Activated T-helper 1 cell treated with anti-CD3 and anti-CD28 coated beads, Interleukin-12 subunit alpha, Interleukin-12 subunit beta, Interleukin-2, Interleukin-4 antibody, amounts not matched to agents 30 ng/mL and 10 ng/mL and 1 ng/mL, durations not matched to agents 14 hours and 24 hours and 36 hours (primary cell): ENCODE measurements around the gene TRABD2B. TPM values are rescaled to one million over a fixed set of nuclear protein-coding genes. Genes with fewer than 3 reads are reported as not detected.

ENCODE experiments used
- DNase-seq: peaks from one replicate; pipeline ENCODE4 v3.0.0; 2021; ENCODE audit warnings: low spot score
- H3K27ac Mint-ChIP-seq: one replicate; pipeline ENCODE4 v1.8.0; 2021; ENCODE audit warnings: mild to moderate bottlenecking, mixed read lengths
- H3K27me3 Mint-ChIP-seq: one replicate; pipeline ENCODE4 v1.8.0; 2022; ENCODE audit warnings: mild to moderate bottlenecking, moderate library complexity, mixed read lengths; ENCODE audit not compliant: insufficient read depth
- H3K36me3 Mint-ChIP-seq: one replicate; pipeline ENCODE4 v1.8.0; 2021; ENCODE audit warnings: low read depth, mixed read lengths
- H3K4me1 Mint-ChIP-seq: one replicate; pipeline ENCODE4 v1.8.0; 2021; ENCODE audit warnings: low read depth, mixed read lengths
- H3K4me3 Mint-ChIP-seq: one replicate; pipeline ENCODE4 v1.8.0; 2021; ENCODE audit warnings: mild to moderate bottlenecking, moderate library complexity, mixed read lengths
- H3K9me3 Mint-ChIP-seq: one replicate; pipeline ENCODE4 v1.8.0; 2021; ENCODE audit warnings: mixed read lengths
- intact Hi-C: fragments of 100-400 bp; cut with micrococcal nuclease; formaldehyde crosslinking; loops from one replicate; pipeline ENCODE4 v1.15.1; 2024
- total RNA-seq: library from RNA; stranded (reverse); gene quantifications from 2 replicates; pipeline ENCODE4 v1.2.3, GENCODE V29; 2022

The TRABD2B gene
- total RNA-seq, 1 donor from 2014 or later, result not detected

DNA sequence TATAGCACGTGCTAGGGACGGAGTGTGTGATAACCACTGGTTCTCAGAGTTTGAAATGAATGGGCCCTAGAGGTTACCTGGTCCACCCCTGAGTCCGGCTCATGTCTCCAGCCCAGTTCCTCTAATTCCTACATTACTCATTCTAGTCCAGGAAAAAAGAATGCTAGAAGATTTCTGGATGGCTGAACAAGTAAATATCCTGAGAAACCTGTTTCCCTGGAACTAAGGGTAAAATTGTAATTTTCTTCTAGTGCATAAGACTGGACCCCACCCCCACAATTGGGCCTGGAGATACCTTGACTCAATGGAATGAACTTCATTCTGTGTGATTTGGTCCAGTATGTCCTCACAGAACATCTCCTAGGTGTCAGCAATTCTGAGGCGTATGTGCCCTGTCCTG is 208.4 kb downstream of the TRABD2B start:
- no peaks in the 10 kb centered on the region for H3K4me1 Mint-ChIP-seq
- H3K4me3 Mint-ChIP-seq, result no peak overlapping the region
- H3K36me3 Mint-ChIP-seq, result no peaks in the 10 kb centered on the region
- intact Hi-C loops, result no loop called here
- H3K9me3 Mint-ChIP-seq, result no peaks in the 10 kb centered on the region
- DNase-seq, result no peak
- H3K27me3 Mint-ChIP-seq, result no peaks in the 10 kb centered on the region
- H3K27ac Mint-ChIP-seq, result no peak overlapping the region

- no peaks in the 10 kb centered on the region for H3K27me3 Mint-ChIP-seq
- DNase-seq, result no peak
- no peaks in the 10 kb centered on the region for H3K36me3 Mint-ChIP-seq
- no peaks in the 10 kb centered on the region for H3K4me1 Mint-ChIP-seq
- H3K9me3 Mint-ChIP-seq, result no peaks in the 10 kb centered on the region
- intact Hi-C loops, result no loop called here
- no peak overlapping the region for H3K27ac Mint-ChIP-seq
- H3K4me3 Mint-ChIP-seq, result no peak overlapping the region
Measured at GRCh38 chr1:47787560-47787959, 209.6 kb downstream of the TRABD2B start.

DNA sequence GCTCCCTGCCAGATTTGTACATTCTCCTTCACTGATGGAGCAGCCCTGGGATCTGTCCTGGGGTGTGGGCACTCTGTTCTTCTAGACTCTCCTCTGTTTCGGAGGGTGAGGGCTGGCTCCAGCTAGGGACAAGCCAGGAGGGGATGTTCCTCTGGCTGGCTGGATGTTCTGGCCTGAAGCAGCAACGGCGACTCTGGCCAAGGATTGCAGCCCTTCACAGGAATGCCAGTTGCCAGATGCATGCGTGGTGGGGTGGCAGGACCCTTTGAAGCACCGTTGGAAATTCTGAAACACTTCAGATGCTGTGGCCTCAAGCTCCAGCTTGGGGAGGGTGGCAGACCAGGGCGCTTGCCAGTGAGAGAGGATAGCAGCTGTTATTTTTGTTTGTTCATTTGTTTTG is 210.9 kb downstream of the TRABD2B start:
- H3K36me3 Mint-ChIP-seq, result no peaks in the 10 kb centered on the region
- H3K4me3 Mint-ChIP-seq, result no peak overlapping the region
- DNase-seq, result no peak
- no peaks in the 10 kb centered on the region for H3K4me1 Mint-ChIP-seq
- intact Hi-C loops, result no loop called here
- H3K27me3 Mint-ChIP-seq, result no peaks in the 10 kb centered on the region
- no peak overlapping the region for H3K27ac Mint-ChIP-seq
- no peaks in the 10 kb centered on the region for H3K9me3 Mint-ChIP-seq

DNA sequence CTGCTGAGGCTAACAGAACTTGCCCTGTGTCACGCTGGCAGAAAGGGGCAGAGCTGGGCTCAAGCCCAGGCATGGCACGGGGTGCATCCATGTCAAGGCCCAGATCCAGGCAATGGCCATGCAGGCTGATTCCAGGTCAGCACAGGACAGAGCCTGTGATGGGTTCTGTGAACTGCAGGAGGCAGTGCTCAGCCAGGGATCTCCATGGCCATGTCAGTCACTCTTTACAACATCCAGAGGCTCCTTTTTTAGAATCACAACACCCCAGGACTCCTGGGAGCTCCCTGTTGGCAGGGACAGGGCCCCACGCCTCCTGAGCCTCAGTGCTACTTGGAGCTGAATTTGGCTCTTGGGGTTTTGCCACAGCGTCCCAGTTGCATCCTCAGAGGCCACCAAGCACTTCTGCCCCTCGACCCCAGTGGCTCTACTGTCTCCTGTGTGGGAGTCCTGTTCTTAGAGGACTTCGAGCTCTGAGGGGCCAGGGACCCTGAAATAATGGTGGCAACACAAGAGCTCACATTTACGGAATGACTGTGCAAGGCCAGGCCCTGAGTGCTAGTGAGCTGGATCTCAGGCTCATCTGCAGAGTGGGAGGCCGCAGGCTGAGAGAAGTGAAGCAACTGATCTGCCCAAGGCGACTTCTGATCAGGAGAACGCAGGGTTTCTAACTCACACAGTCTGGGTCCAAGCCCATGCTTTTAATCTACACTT is 211.5 kb downstream of the TRABD2B start:
- no peak overlapping the region for H3K27ac Mint-ChIP-seq
- no peak for DNase-seq
- no peaks in the 10 kb centered on the region for H3K4me1 Mint-ChIP-seq
- H3K36me3 Mint-ChIP-seq, result no peaks in the 10 kb centered on the region
- no peak overlapping the region for H3K4me3 Mint-ChIP-seq
- no peaks in the 10 kb centered on the region for H3K27me3 Mint-ChIP-seq
- intact Hi-C loops, result no loop called here
- no peaks in the 10 kb centered on the region for H3K9me3 Mint-ChIP-seq

GRCh38 chr1:47785118-47785517 is 212.1 kb downstream of the TRABD2B start:
- Mint-ChIP-seq H3K9me3 (no peaks in the 10 kb centered on the region), H3K36me3 (no peaks in the 10 kb centered on the region), H3K27ac (no peak overlapping the region), H3K4me3 (no peak overlapping the region), H3K4me1 (no peaks in the 10 kb centered on the region), H3K27me3 (no peaks in the 10 kb centered on the region)
- no peak for DNase-seq
- intact Hi-C loops, result no loop called here

DNA sequence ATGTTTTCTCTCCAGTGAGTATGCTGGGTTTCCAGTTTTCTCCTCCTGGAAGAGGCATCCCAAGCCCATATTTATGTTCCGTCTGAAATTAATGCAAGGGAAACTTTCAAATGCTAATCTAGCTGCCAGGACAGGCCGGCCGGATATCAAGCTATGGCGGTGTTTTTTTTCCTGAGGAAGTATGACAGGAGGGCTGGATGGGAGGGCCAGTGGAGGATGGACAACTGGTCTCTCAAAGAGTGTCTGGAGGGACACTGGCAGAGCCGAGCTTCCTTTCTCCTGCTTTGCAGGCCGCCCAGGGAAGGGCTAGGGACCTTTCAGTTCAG is 212.7 kb downstream of the TRABD2B start:
- intact Hi-C loops, result no loop called here
- Mint-ChIP-seq H3K27me3 (no peaks in the 10 kb centered on the region), H3K4me1 (no peaks in the 10 kb centered on the region), H3K27ac (no peak overlapping the region), H3K4me3 (no peak overlapping the region), H3K9me3 (no peaks in the 10 kb centered on the region), H3K36me3 (no peaks in the 10 kb centered on the region)
- DNase-seq, result no peak

DNA sequence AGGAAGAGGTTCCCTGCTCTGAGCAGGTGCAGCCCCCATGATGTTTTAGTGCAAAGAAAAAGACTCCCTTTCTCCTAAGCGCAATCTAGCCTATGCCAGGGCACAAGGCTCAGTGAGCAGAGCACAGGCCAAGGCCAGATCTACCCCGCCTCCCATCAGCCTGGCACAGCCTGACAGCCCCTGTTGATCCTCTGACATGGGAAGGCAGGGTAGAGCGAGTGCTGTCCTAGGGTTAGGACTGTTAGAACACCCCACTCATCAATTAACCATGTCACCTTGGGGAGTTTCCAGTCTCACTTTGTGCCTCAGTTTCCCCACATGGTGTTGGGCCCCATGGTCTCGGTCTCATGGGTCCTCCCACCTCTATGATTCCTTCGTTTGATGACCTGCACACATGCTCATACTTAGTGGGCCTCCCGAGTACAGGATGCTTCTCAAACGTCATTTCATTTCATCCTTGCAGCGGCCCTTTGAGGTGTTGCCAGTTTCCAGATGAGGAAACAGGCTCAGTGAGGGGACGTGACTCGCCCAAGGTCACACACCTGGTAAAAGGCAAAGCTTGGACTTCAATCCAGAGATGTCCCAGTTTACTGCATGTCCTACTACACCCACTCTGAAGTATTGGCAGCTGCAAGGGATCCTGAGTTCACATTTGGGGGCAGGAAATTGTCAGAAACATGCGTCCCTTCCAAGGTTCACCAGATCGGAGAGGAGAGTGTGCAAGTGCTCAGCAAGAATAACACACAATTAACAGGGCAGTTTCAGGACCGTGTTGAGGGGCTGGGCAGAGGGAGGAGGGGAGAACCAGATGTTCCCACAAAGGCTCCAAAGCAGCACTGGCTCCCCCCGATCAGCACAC is 213.3 kb downstream of the TRABD2B start:
- H3K36me3 Mint-ChIP-seq, result no peaks in the 10 kb centered on the region
- no peaks in the 10 kb centered on the region for H3K4me1 Mint-ChIP-seq
- intact Hi-C loops, result no loop called here
- no peaks in the 10 kb centered on the region for H3K27me3 Mint-ChIP-seq
- no peak overlapping the region for H3K4me3 Mint-ChIP-seq
- H3K9me3 Mint-ChIP-seq, result no peaks in the 10 kb centered on the region
- DNase-seq, result no peak
- H3K27ac Mint-ChIP-seq, result no peak overlapping the region

- H3K27me3 Mint-ChIP-seq, result no peaks in the 10 kb centered on the region
- H3K36me3 Mint-ChIP-seq, result no peaks in the 10 kb centered on the region
- no peak overlapping the region for H3K4me3 Mint-ChIP-seq
- intact Hi-C loops, result no loop called here
- H3K9me3 Mint-ChIP-seq, result no peaks in the 10 kb centered on the region
- DNase-seq, result no peak
- no peaks in the 10 kb centered on the region for H3K4me1 Mint-ChIP-seq
- no peak overlapping the region for H3K27ac Mint-ChIP-seq
Measured at GRCh38 chr1:47782414-47783166, 214.6 kb downstream of the TRABD2B start.

- H3K9me3 Mint-ChIP-seq, result no peaks in the 10 kb centered on the region
- H3K4me1 Mint-ChIP-seq, result no peaks in the 10 kb centered on the region
- H3K27ac Mint-ChIP-seq, result no peak overlapping the region
- H3K36me3 Mint-ChIP-seq, result no peaks in the 10 kb centered on the region
- no peaks in the 10 kb centered on the region for H3K27me3 Mint-ChIP-seq
- intact Hi-C loops, result no loop called here
- no peak overlapping the region for H3K4me3 Mint-ChIP-seq
- DNase-seq, result no peak
Measured at GRCh38 chr1:47781171-47781959, 215.8 kb downstream of the TRABD2B start.

DNA sequence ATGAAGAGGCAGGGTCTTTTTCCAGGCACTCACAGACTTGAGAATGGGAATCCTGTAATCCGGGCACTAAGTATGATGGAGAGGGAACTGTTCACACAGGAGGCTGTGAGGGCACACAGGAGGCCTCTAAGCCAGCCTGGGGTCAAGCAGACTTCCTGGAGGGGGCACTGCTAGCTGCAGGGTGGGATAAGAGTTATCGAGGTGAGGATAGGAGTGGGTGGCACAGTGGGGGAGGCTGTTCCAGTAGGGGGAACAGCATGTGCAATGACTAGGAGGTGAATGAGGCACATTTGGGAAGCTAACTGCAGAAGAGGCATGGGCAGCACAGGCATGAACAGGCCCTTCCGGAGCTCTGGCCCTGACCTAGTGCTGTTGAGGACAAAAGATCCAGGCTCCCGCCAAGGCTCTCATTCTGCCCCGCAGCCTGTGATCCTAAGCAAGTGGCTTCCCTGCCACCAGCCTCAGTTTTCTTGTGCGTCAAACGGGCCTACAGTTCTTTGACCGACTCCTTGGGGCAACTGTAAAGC is 216.7 kb downstream of the TRABD2B start:
- no peaks in the 10 kb centered on the region for H3K4me1 Mint-ChIP-seq

DNA sequence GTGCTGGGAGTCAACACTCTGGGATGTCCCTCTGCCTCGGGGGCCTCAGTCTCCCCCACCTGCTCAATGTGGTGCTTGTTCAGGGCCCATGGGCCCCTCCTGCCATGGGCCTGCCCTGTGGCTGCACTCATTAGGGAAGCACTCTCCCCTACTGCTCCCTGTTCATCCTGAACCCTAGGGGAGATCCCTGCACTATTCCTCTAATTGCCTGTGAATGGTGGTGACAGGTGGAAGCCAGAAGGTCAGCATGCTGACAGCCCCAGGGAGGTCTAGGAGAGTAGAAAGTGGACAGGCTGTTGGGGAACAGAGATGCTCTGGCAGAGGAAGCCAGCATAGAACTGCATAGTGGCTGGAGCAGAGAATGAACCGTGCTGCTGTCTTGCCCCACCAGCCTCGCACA is 217.6 kb downstream of the TRABD2B start:
- no peak for DNase-seq
- no peaks in the 10 kb centered on the region for H3K36me3 Mint-ChIP-seq
- no peak overlapping the region for H3K27ac Mint-ChIP-seq
- H3K4me1 Mint-ChIP-seq, result no peaks in the 10 kb centered on the region
- H3K4me3 Mint-ChIP-seq, result no peak overlapping the region
- H3K27me3 Mint-ChIP-seq, result peaks cover 3% of the 10 kb centered on the region
- intact Hi-C loops, result no loop called here
- H3K9me3 Mint-ChIP-seq, result no peaks in the 10 kb centered on the region

More for the DNA sequence above, 216.7 kb downstream of the TRABD2B start:
- DNase-seq, result no peak
- H3K27ac Mint-ChIP-seq, result no peak overlapping the region
- no peaks in the 10 kb centered on the region for H3K36me3 Mint-ChIP-seq
- H3K9me3 Mint-ChIP-seq, result no peaks in the 10 kb centered on the region
- H3K4me3 Mint-ChIP-seq, result no peak overlapping the region
- intact Hi-C loops, result no loop called here
- H3K27me3 Mint-ChIP-seq, result no peaks in the 10 kb centered on the region

GRCh38 chr1:47778280-47778679 is 218.9 kb downstream of the TRABD2B start:
- Mint-ChIP-seq H3K9me3 (no peaks in the 10 kb centered on the region), H3K36me3 (no peaks in the 10 kb centered on the region), H3K4me1 (no peaks in the 10 kb centered on the region), H3K27ac (no peak overlapping the region), H3K4me3 (no peak overlapping the region), H3K27me3 (peaks cover 6% of the 10 kb centered on the region)
- no peak for DNase-seq
- intact Hi-C loops, result no loop called here
